GM12891 (cell line): ENCODE results near the gene EEF1E1.

Experiments
- PAX5 ChIP-seq: IDR thresholded peaks from 2 replicates; pipeline ENCODE4 v1.6.1; 2011; ENCODE audit warnings: low read length, moderate library complexity, mild to moderate bottlenecking; ENCODE audit not compliant: insufficient read depth, severe bottlenecking
- POLR2A ChIP-seq: IDR thresholded peaks from 2 replicates; pipeline ENCODE4 v1.6.1; 2011; ENCODE audit warnings: low read depth, low read length, control low read depth
- POLR2AphosphoS5 ChIP-seq: IDR thresholded peaks from 2 replicates; pipeline ENCODE4 v1.6.1; 2011; ENCODE audit warnings: low read depth, low read length, control low read depth
- POU2F2 ChIP-seq: IDR thresholded peaks from 2 replicates; pipeline ENCODE4 v1.6.1; 2011; ENCODE audit warnings: low read depth, mild to moderate bottlenecking, control low read depth, low read length, moderate library complexity
- SPI1 ChIP-seq: IDR thresholded peaks from 2 replicates; pipeline ENCODE4 v1.6.1; 2011; ENCODE audit warnings: low read depth, low read length, control low read depth
- TAF1 ChIP-seq: IDR thresholded peaks from 2 replicates; pipeline ENCODE4 v1.6.1; 2011; ENCODE audit warnings: low read depth, low read length, control low read depth

DNA sequence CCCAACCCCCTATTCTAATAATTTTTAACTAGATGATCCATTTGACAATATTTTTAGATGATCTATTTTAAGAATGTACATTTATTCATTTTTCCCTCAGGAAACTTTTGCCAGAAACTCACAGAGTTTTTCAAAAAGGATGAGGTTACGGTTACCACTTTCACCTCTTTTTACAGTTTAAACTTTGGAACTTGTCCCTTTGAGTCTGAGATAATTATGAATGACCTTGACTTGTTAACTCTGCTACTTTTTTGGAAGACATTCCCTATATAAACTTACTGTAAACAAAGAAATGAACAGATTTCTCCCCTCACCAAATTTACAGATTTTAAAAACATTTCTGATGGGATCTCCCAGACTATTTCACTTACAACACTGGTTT, 19.8 kb downstream of the EEF1E1 start:
- TF ChIP-seq PAX5 (no peak), POLR2AphosphoS5 (no peak), POLR2A (no peak), TAF1 (no peak), SPI1 (no peak), POU2F2 (no peak)
